ENCODE data around the gene VARS2. TPM values are rescaled to one million over a fixed set of nuclear protein-coding genes. Genes with fewer than 3 reads are reported as not detected.

The VARS2 gene
- total RNA-seq, 1 donor from 2014 or later = 34.7 TPM

- no peak for TF ChIP-seq CTCF (IDR thresholded peaks at IDR 0.05; ENCODE audit: insufficient read depth, low read length, poor library complexity, severe bottlenecking)
- no peaks in the 10 kb centered on the region for H3K27me3 ChIP-seq (ENCODE audit: control insufficient read depth, insufficient read depth, low read length)
- DNase-seq (ENCODE audit: low read depth) = no peak
Observed at GRCh38 chr6:30884521-30885480, 29.2 kb upstream of the VARS2 start.

GRCh38 chr6:30885481-30885998 lies 28.5 kb upstream of the VARS2 start:
- DNase-seq (ENCODE audit: low read depth) = no peak
- no peaks in the 10 kb centered on the region for H3K27me3 ChIP-seq (ENCODE audit: control insufficient read depth, insufficient read depth, low read length)
- peak overlapping the region; percentile 62 for H3K4me3 ChIP-seq (ENCODE audit: low read depth, low read length)
- TF ChIP-seq CTCF (IDR thresholded peaks at IDR 0.05; ENCODE audit: insufficient read depth, low read length, poor library complexity, severe bottlenecking) = no peak
- H3K36me3 ChIP-seq (ENCODE audit: control insufficient read depth, insufficient read depth, low read length) = peaks cover under 1% of the 10 kb centered on the region

More at GRCh38 chr6:30884521-30885480, 29.2 kb upstream of the VARS2 start:
- Histone ChIP-seq H3K4me3 (ENCODE audit: low read depth, low read length) (peak overlapping the region; percentile 62), H3K36me3 (ENCODE audit: control insufficient read depth, insufficient read depth, low read length) (no peaks in the 10 kb centered on the region)

- no peaks in the 10 kb centered on the region for H3K27me3 ChIP-seq (ENCODE audit: control insufficient read depth, insufficient read depth, low read length)
- peak overlapping the region; percentile 62 for H3K4me3 ChIP-seq (ENCODE audit: low read depth, low read length)
- DNase-seq (ENCODE audit: low read depth) = no peak
- H3K36me3 ChIP-seq (ENCODE audit: control insufficient read depth, insufficient read depth, low read length) = peaks cover 2% of the 10 kb centered on the region
- TF ChIP-seq CTCF (IDR thresholded peaks at IDR 0.05; ENCODE audit: insufficient read depth, low read length, poor library complexity, severe bottlenecking) = no peak
Observed at GRCh38 chr6:30885999-30886896, 27.8 kb upstream of the VARS2 start.

GRCh38 chr6:30886897-30887255 lies 27.2 kb upstream of the VARS2 start:
- H3K36me3 ChIP-seq (ENCODE audit: control insufficient read depth, insufficient read depth, low read length) = peaks cover 2% of the 10 kb centered on the region
- no peak for TF ChIP-seq CTCF (IDR thresholded peaks at IDR 0.05; ENCODE audit: insufficient read depth, low read length, poor library complexity, severe bottlenecking)
- H3K27me3 ChIP-seq (ENCODE audit: control insufficient read depth, insufficient read depth, low read length) = no peaks in the 10 kb centered on the region
- H3K4me3 ChIP-seq (ENCODE audit: low read depth, low read length) = peak overlapping the region; percentile 62
- DNase-seq (ENCODE audit: low read depth) = no peak

GRCh38 chr6:30887901-30888815 lies 25.9 kb upstream of the VARS2 start:
- no peak for DNase-seq (ENCODE audit: low read depth)
- Histone ChIP-seq H3K27me3 (ENCODE audit: control insufficient read depth, insufficient read depth, low read length) (no peaks in the 10 kb centered on the region), H3K4me3 (ENCODE audit: low read depth, low read length) (no peak overlapping the region), H3K36me3 (ENCODE audit: control insufficient read depth, insufficient read depth, low read length) (peaks cover 4% of the 10 kb centered on the region)
- TF ChIP-seq CTCF (IDR thresholded peaks at IDR 0.05; ENCODE audit: insufficient read depth, low read length, poor library complexity, severe bottlenecking) = no peak
